ENCODE measurements around the gene COL6A2.
A peak's percentile ranks its signal among the peaks of the same experiment; 100 is the strongest.

COL6A2 gene

GRCh38 chr21:46065215-46065913 lies 32.5 kb upstream of the COL6A2 start:
- no peak for TF ChIP-seq CTCF (conservative IDR thresholded peaks at IDR 0.05; ENCODE audit: control insufficient read depth, insufficient read depth, low read depth, low read length)
- peak overlapping the region; percentile 4 for H3K4me3 ChIP-seq (ENCODE audit: control insufficient read depth, low read depth, low read length)
- peak; percentile 83 for DNase-seq (ENCODE audit: low read depth)

- TF ChIP-seq CTCF (conservative IDR thresholded peaks at IDR 0.05; ENCODE audit: control insufficient read depth, insufficient read depth, low read depth, low read length) = no peak
- no peak for DNase-seq (ENCODE audit: low read depth)
- peak overlapping the region; percentile 4 for H3K4me3 ChIP-seq (ENCODE audit: control insufficient read depth, low read depth, low read length)
Measured at GRCh38 chr21:46065914-46066551, 31.9 kb upstream of the COL6A2 start.

GRCh38 chr21:46066591-46067331 lies 31.2 kb upstream of the COL6A2 start:
- H3K4me3 ChIP-seq (ENCODE audit: control insufficient read depth, low read depth, low read length) = no peak overlapping the region
- DNase-seq (ENCODE audit: low read depth) = peak; percentile 61
- TF ChIP-seq CTCF (conservative IDR thresholded peaks at IDR 0.05; ENCODE audit: control insufficient read depth, insufficient read depth, low read depth, low read length) = no peak

- TF ChIP-seq CTCF (conservative IDR thresholded peaks at IDR 0.05; ENCODE audit: control insufficient read depth, insufficient read depth, low read depth, low read length) = no peak
- DNase-seq (ENCODE audit: low read depth) = no peak
- H3K4me3 ChIP-seq (ENCODE audit: control insufficient read depth, low read depth, low read length) = no peak overlapping the region
Measured at GRCh38 chr21:46067505-46068201, 30.3 kb upstream of the COL6A2 start.

GRCh38 chr21:46068516-46069079 lies 29.3 kb upstream of the COL6A2 start:
- DNase-seq (ENCODE audit: low read depth) = no peak
- TF ChIP-seq CTCF (conservative IDR thresholded peaks at IDR 0.05; ENCODE audit: control insufficient read depth, insufficient read depth, low read depth, low read length) = no peak
- no peak overlapping the region for H3K4me3 ChIP-seq (ENCODE audit: control insufficient read depth, low read depth, low read length)

GRCh38 chr21:46069166-46069565 lies 28.7 kb upstream of the COL6A2 start:
- H3K4me3 ChIP-seq (ENCODE audit: control insufficient read depth, low read depth, low read length) = no peak overlapping the region
- no peak for TF ChIP-seq CTCF (conservative IDR thresholded peaks at IDR 0.05; ENCODE audit: control insufficient read depth, insufficient read depth, low read depth, low read length)
- DNase-seq (ENCODE audit: low read depth) = no peak

All from fibroblast of mammary gland (primary cell).